Neuronal stem cell (in vitro differentiated cells): ENCODE measurements around the gene SYDE2.

Experiments
- DNase-seq: peaks from one replicate; pipeline ENCODE4 v3.0.0-alpha.2; 2013; ENCODE audit warnings: low spot score
- H2AFZ ChIP-seq: one replicate; pipeline ENCODE4 v1.6.1; 2013; ENCODE audit warnings: mild to moderate bottlenecking, low read length, inconsistent platforms
- H2AK5ac ChIP-seq: 2 replicates; pipeline ENCODE4 v1.6.1; 2013; ENCODE audit warnings: low read depth, mild to moderate bottlenecking, inconsistent platforms, low read length, moderate library complexity, mixed read lengths
- H2BK120ac ChIP-seq: 2 replicates; pipeline ENCODE4 v1.6.1; 2013; ENCODE audit warnings: low read depth, mild to moderate bottlenecking, inconsistent platforms, low read length, moderate library complexity, mixed read lengths
- H2BK12ac ChIP-seq: one replicate; pipeline ENCODE4 v1.6.1; 2013; ENCODE audit warnings: low read length, inconsistent platforms
- H2BK15ac ChIP-seq: 2 replicates; pipeline ENCODE4 v1.6.1; 2013; ENCODE audit warnings: mild to moderate bottlenecking, low read length, inconsistent platforms, mixed read lengths
- H2BK5ac ChIP-seq: one replicate; pipeline ENCODE4 v1.6.1; 2013; ENCODE audit warnings: inconsistent platforms, mild to moderate bottlenecking, low read length, moderate library complexity
- H3K14ac ChIP-seq: one replicate; pipeline ENCODE4 v1.6.1; 2013; ENCODE audit warnings: low read length, inconsistent platforms
- H3K18ac ChIP-seq: 2 replicates; pipeline ENCODE4 v1.6.1; 2013; ENCODE audit warnings: low read length, inconsistent platforms
- H3K23ac ChIP-seq: 2 replicates; pipeline ENCODE4 v1.6.1; 2013; ENCODE audit warnings: low read depth, mild to moderate bottlenecking, mixed read lengths, low read length, inconsistent platforms; ENCODE audit not compliant: poor library complexity
- H3K27ac ChIP-seq: replicated peaks from 3 replicates; pipeline ENCODE4 v1.5.1; 2013; ENCODE audit warnings: low read length, inconsistent platforms
- H3K27me3 ChIP-seq, 3 experiments: 2 replicates each; pipeline ENCODE4 v1.6.1; 2013; ENCODE audit warnings: low read length in 3 of 3, mild to moderate bottlenecking in 2 of 3, inconsistent platforms in 1 of 3, low read depth in 1 of 3, mixed read lengths in 1 of 3, moderate library complexity in 1 of 3; ENCODE audit not compliant: control insufficient read depth in 3 of 3, insufficient read depth in 3 of 3
- H3K36me3 ChIP-seq, 2 donors: replicated peaks in 1 of 2; 2 replicates each; pipeline ENCODE4 v1.6.1; 2013; ENCODE audit warnings: low read length in 2 of 2; ENCODE audit not compliant: control insufficient read depth in 2 of 2, insufficient read depth in 2 of 2
- H3K4ac ChIP-seq: 2 replicates; pipeline ENCODE4 v1.6.1; 2013; ENCODE audit warnings: inconsistent platforms, mild to moderate bottlenecking, low read length, moderate library complexity
- H3K4me1 ChIP-seq, 2 donors: 1 replicate in 1 of 2; 2 replicates in 1 of 2; pipeline ENCODE4 v1.6.1; 2013; ENCODE audit warnings: low read length in 2 of 2, low read depth in 1 of 2; ENCODE audit not compliant: control insufficient read depth in 2 of 2, insufficient read depth in 1 of 2
- H3K4me2 ChIP-seq: one replicate; pipeline ENCODE4 v1.6.1; 2013; ENCODE audit warnings: mild to moderate bottlenecking, low read length, inconsistent platforms; ENCODE audit not compliant: insufficient read depth, poor library complexity, severe bottlenecking
- H3K4me3 ChIP-seq, 2 donors: 2 replicates each; pipeline ENCODE4 v1.5.1; 2013; ENCODE audit warnings: low read length in 2 of 2, mild to moderate bottlenecking in 2 of 2, inconsistent platforms in 1 of 2, moderate library complexity in 1 of 2
- H3K79me1 ChIP-seq: one replicate; pipeline ENCODE4 v1.6.1; 2013; ENCODE audit warnings: low read depth, mild to moderate bottlenecking, inconsistent platforms, low read length, moderate library complexity
- H3K9ac ChIP-seq: one replicate; pipeline ENCODE4 v1.6.1; 2013; ENCODE audit warnings: mild to moderate bottlenecking, low read depth, low read length, inconsistent platforms; ENCODE audit not compliant: poor library complexity
- H3K9me3 ChIP-seq, 2 donors: replicated peaks in 1 of 2; 2 replicates each; pipeline versions ENCODE3 to v1.6.1; 2013; ENCODE audit warnings: low read length in 2 of 2, mild to moderate bottlenecking in 2 of 2, inconsistent platforms in 1 of 2, low read depth in 1 of 2, mixed read lengths in 1 of 2, moderate library complexity in 1 of 2; ENCODE audit not compliant: control insufficient read depth in 2 of 2, insufficient read depth in 1 of 2
- H4K8ac ChIP-seq: one replicate; pipeline ENCODE4 v1.6.1; 2013; ENCODE audit warnings: low read depth, mild to moderate bottlenecking, inconsistent platforms, low read length, moderate library complexity
- H4K91ac ChIP-seq: one replicate; pipeline ENCODE4 v1.6.1; 2013; ENCODE audit warnings: low read length, low read depth, mild to moderate bottlenecking, inconsistent platforms; ENCODE audit not compliant: poor library complexity
- WGBS, 2 donors: extraction: QIAGEN DNeasy Blood & Tissue Kit; methylation state at CpG; one replicate each; pipeline ENCODE4 v1.1.7; 2013; ENCODE audit warnings: missing lambda C conversion rate in 2 of 2, mixed read lengths in 1 of 2; ENCODE audit not compliant: insufficient read length in 2 of 2, insufficient replicate concordance in 1 of 2; ENCODE audit errors: extremely low coverage in 2 of 2; 5-methylcytosine and 5-hydroxymethylcytosine counted together

The SYDE2 gene

GRCh38 chr1:85125891-85126290, 74.9 kb downstream of the SYDE2 start:
- Histone ChIP-seq H3K14ac (no peak overlapping the region), H2BK12ac (no peak overlapping the region), H3K4me3 (no peak overlapping the region), H4K91ac (no peak overlapping the region), H2BK5ac (no peak overlapping the region), H3K4ac (no peak overlapping the region), H3K18ac (no peak overlapping the region), H3K23ac (no peak overlapping the region), H3K79me1 (no peaks in the 10 kb centered on the region), H3K9me3 (no peaks in the 10 kb centered on the region), H3K4me2 (no peak overlapping the region), H3K4me1 (no peaks in the 10 kb centered on the region), H3K36me3 (no peaks in the 10 kb centered on the region), H3K27ac (no peak overlapping the region), H3K27me3 (peaks cover 0 to 14% (median 0%) of the 10 kb centered on the region in 3 experiments), H4K8ac (no peak overlapping the region), H2AFZ (no peak overlapping the region), H2BK120ac (no peak overlapping the region), H2BK15ac (no peak overlapping the region), H3K9ac (no peak overlapping the region), H2AK5ac (no peak overlapping the region)
- DNase-seq: no peak
- no CpG with 5 or more reads among the region's 1 CpG for WGBS, 2 donors

- Histone ChIP-seq H3K27ac (no peak overlapping the region), H3K27me3 (peaks cover 0 to 20% (median 0%) of the 10 kb centered on the region in 3 experiments), H2BK120ac (no peak overlapping the region), H2AK5ac (no peak overlapping the region), H4K8ac (no peak overlapping the region), H2BK5ac (no peak overlapping the region), H2AFZ (no peak overlapping the region), H3K4me3 (no peak overlapping the region), H4K91ac (no peak overlapping the region), H3K79me1 (no peaks in the 10 kb centered on the region), H3K4ac (no peak overlapping the region), H3K36me3 (no peaks in the 10 kb centered on the region), H3K4me1 (no peaks in the 10 kb centered on the region), H3K18ac (no peak overlapping the region), H3K23ac (no peak overlapping the region), H3K14ac (no peak overlapping the region), H2BK12ac (no peak overlapping the region), H3K9ac (no peak overlapping the region), H2BK15ac (no peak overlapping the region), H3K4me2 (no peak overlapping the region), H3K9me3 (no peaks in the 10 kb centered on the region)
- DNase-seq: no peak
- no CpG with 5 or more reads among the region's 5 CpGs for WGBS, 2 donors
Observed at GRCh38 chr1:85124091-85124490, 76.7 kb downstream of the SYDE2 start.

- no peak overlapping the region for H2BK5ac ChIP-seq
- no peak overlapping the region for H2AFZ ChIP-seq
- no peaks in the 10 kb centered on the region for H3K9me3 ChIP-seq
- no peak overlapping the region for H2BK120ac ChIP-seq
- no peak overlapping the region for H3K27ac ChIP-seq
- no peaks in the 10 kb centered on the region for H3K4me1 ChIP-seq
- no peak overlapping the region for H2AK5ac ChIP-seq
- H4K91ac ChIP-seq: no peak overlapping the region
- H3K23ac ChIP-seq: no peak overlapping the region
- DNase-seq: no peak
- no peak overlapping the region for H3K18ac ChIP-seq
- H3K14ac ChIP-seq: no peak overlapping the region
- H2BK12ac ChIP-seq: no peak overlapping the region
- no CpG with 5 or more reads among the region's 2 CpGs for WGBS, 2 donors
- no peaks in the 10 kb centered on the region for H3K79me1 ChIP-seq
- no peak overlapping the region for H3K4ac ChIP-seq
- H2BK15ac ChIP-seq: no peak overlapping the region
- H4K8ac ChIP-seq: no peak overlapping the region
- no peaks in the 10 kb centered on the region for H3K36me3 ChIP-seq
- H3K4me3 ChIP-seq: no peak overlapping the region
- H3K27me3 ChIP-seq: peaks cover 0 to 15% (median 0%) of the 10 kb centered on the region in 3 experiments
- no peak overlapping the region for H3K4me2 ChIP-seq
- H3K9ac ChIP-seq: no peak overlapping the region
Observed at GRCh38 chr1:85122169-85122568, 78.6 kb downstream of the SYDE2 start.

GRCh38 chr1:85121744-85122143, 79.1 kb downstream of the SYDE2 start:
- Histone ChIP-seq H3K4me3 (no peak overlapping the region), H3K23ac (no peak overlapping the region), H3K14ac (no peak overlapping the region), H3K9ac (no peak overlapping the region), H2BK5ac (no peak overlapping the region), H3K27me3 (peaks cover 0 to 15% (median 0%) of the 10 kb centered on the region in 3 experiments), H2BK120ac (no peak overlapping the region), H3K4me2 (no peak overlapping the region), H3K27ac (no peak overlapping the region), H3K4ac (no peak overlapping the region), H3K18ac (no peak overlapping the region), H2AFZ (no peak overlapping the region), H3K36me3 (no peaks in the 10 kb centered on the region), H4K91ac (no peak overlapping the region), H2BK15ac (no peak overlapping the region), H4K8ac (no peak overlapping the region), H3K79me1 (no peaks in the 10 kb centered on the region), H3K4me1 (no peaks in the 10 kb centered on the region), H2BK12ac (no peak overlapping the region), H2AK5ac (no peak overlapping the region), H3K9me3 (no peaks in the 10 kb centered on the region)
- WGBS, 2 donors: no CpG with 5 or more reads among the region's 4 CpGs
- no peak for DNase-seq
